Vagina (tissue), 2 donors: Measurements from ENCODE around the gene GPR155.

Experiments
- POLR2A ChIP-seq, 2 donors: fragments of 450-650 bp; IDR thresholded peaks; one replicate each; pipeline ENCODE4 v1.6.1; 2017; ENCODE audit warnings: antibody characterized with exemption in 2 of 2, mild to moderate bottlenecking in 2 of 2, moderate library complexity in 2 of 2
- POLR2AphosphoS5 ChIP-seq, 2 donors: sonication (generic); formaldehyde crosslinking; IDR thresholded peaks; one replicate each; pipeline ENCODE4 v1.9.0; 2017; ENCODE audit warnings: antibody characterized with exemption in 2 of 2, mild to moderate bottlenecking in 2 of 2, low read depth in 1 of 2; ENCODE audit not compliant: insufficient read depth in 1 of 2
- TF ChIP-seq, protein P1 (sequence below), 3 experiments: fragments of 450-650 bp in 2 of 3; fragments of 200-600 bp in 1 of 3; sonication (generic) in 1 of 3; IDR thresholded peaks; one replicate each; pipeline ENCODE4 v1.5.1; 2017 to 2019; ENCODE audit warnings: antibody characterized with exemption in 3 of 3, mild to moderate bottlenecking in 2 of 3, moderate library complexity in 2 of 3

DNA sequence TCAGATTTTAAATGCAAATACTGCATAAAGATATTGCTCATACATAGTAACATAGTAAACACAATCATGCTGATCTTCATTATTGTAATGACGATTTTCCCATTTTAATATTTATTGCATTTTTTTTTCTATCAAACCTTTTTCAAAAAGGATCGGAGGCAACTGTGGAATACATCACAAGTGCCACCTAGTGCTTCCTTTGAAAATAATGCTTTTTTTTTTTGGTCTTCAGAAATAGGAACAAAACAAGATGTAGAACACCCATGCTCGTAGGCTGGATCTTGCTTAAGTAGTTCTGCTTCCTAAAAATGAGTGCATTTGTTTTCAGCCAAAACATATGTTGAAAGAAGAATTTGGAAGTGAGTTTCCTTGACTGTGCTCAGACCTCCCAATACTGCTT, 35.7 kb upstream of the GPR155 start:
- TF ChIP-seq, protein P1, sequence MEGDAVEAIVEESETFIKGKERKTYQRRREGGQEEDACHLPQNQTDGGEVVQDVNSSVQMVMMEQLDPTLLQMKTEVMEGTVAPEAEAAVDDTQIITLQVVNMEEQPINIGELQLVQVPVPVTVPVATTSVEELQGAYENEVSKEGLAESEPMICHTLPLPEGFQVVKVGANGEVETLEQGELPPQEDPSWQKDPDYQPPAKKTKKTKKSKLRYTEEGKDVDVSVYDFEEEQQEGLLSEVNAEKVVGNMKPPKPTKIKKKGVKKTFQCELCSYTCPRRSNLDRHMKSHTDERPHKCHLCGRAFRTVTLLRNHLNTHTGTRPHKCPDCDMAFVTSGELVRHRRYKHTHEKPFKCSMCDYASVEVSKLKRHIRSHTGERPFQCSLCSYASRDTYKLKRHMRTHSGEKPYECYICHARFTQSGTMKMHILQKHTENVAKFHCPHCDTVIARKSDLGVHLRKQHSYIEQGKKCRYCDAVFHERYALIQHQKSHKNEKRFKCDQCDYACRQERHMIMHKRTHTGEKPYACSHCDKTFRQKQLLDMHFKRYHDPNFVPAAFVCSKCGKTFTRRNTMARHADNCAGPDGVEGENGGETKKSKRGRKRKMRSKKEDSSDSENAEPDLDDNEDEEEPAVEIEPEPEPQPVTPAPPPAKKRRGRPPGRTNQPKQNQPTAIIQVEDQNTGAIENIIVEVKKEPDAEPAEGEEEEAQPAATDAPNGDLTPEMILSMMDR (IDR thresholded peaks at IDR 0.05) = no peak
- TF ChIP-seq POLR2A (IDR thresholded peaks at IDR 0.05) (no peak), POLR2AphosphoS5 (IDR thresholded peaks at IDR 0.05; ENCODE audit: insufficient read depth in 1 of 2, low read depth in 1 of 2) (no peak)
